ENCODE results near the gene PTRH1. TPM values are rescaled to one million over a fixed set of nuclear protein-coding genes. Genes with fewer than 3 reads are reported as not detected.

PTRH1 gene
- total and polyA plus RNA-seq, 12 donors: 3.4 to 48.8 (median 24.3) TPM

GRCh38 chr9:127667127-127667844 lies 48.2 kb downstream of the PTRH1 start:
- DNase-seq: no peak
- Histone ChIP-seq H3K9me3 (replicated peaks in 1 of 3) (no peaks in the 10 kb centered on the region), H3K27me3 (no peaks in the 10 kb centered on the region), H3K4me3 (no peak overlapping the region), H3K27ac (peak overlapping the region in 1 of 5 donors; percentile 7), H3K36me3 (replicated peaks in 1 of 2) (peaks cover 0 to 48% of the 10 kb centered on the region in 2 donors), H3K4me1 (replicated peaks in 1 of 2) (no peaks in the 10 kb centered on the region)
- intact Hi-C loops (cut with DNase I): no loop called here
- 53 to 78% (median 70%) methylated on average over 2 to 3 of the region's 3 CpGs for WGBS, 4 donors
- TF ChIP-seq POLR2A (IDR thresholded peaks at IDR 0.05) (no peak), CTCF (IDR thresholded peaks at IDR 0.05) (no peak)

GRCh38 chr9:127664678-127665507 lies 50.6 kb downstream of the PTRH1 start:
- no peaks in the 10 kb centered on the region for H3K9me3 ChIP-seq (replicated peaks in 1 of 3)
- WGBS, 4 donors: 68 to 76% (median 72%) methylated on average over 10 of the region's 10 CpGs
- no peaks in the 10 kb centered on the region for H3K4me1 ChIP-seq (replicated peaks in 1 of 2)
- intact Hi-C loops (cut with DNase I): no loop called here
- peak overlapping the region in 2 of 5 donors; percentile 11 to 37 for H3K27ac ChIP-seq
- TF ChIP-seq POLR2A (IDR thresholded peaks at IDR 0.05) (no peak), CTCF (IDR thresholded peaks at IDR 0.05) (no peak)
- no peak overlapping the region for H3K4me3 ChIP-seq
- no peaks in the 10 kb centered on the region for H3K27me3 ChIP-seq
- H3K36me3 ChIP-seq (replicated peaks in 1 of 2): peaks cover 0 to 29% of the 10 kb centered on the region in 2 donors
- DNase-seq: peak in 1 of 7 donors; percentile 68

DNA sequence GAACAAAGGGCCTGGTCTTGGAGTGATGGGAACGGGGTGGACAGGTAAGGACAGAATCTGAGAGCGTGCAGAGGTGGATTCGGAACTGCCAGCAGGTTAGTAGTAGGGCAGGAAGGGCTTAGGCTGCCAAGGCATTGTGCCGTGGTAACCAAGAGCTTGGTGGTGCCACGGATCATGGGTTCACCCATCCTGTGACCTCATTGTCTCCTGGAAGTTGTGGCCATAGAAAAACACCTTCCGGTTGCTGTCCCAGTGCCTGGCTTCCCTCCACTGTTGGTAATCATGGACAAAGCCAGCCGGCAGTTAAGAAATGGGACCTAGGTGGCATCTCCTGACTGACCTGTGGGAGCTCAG lies 51.2 kb downstream of the PTRH1 start:
- H3K27ac ChIP-seq: peak overlapping the region in 1 of 5 donors; percentile 37
- intact Hi-C loops (cut with DNase I): no loop called here
- H3K4me1 ChIP-seq (replicated peaks in 1 of 2): no peaks in the 10 kb centered on the region
- no peak overlapping the region for H3K4me3 ChIP-seq
- TF ChIP-seq CTCF (IDR thresholded peaks at IDR 0.05) (no peak), POLR2A (IDR thresholded peaks at IDR 0.05) (no peak)
- peaks cover 0 to 29% of the 10 kb centered on the region in 2 donors for H3K36me3 ChIP-seq (replicated peaks in 1 of 2)
- no peaks in the 10 kb centered on the region for H3K9me3 ChIP-seq (replicated peaks in 1 of 3)
- 90 to 97% (median 94%) methylated on average over 7 of the region's 7 CpGs for whole genome bisulfite sequencing, 4 donors
- no peak for DNase-seq
- no peaks in the 10 kb centered on the region for H3K27me3 ChIP-seq

Other genes starting within 250 kb of the PTRH1 start
- 100 to 1,000 TPM in 1 of 9 donors, 10 to 100 TPM in 8; 15.4 to 169 (median 61.8) TPM for gene STXBP1, start 103.4 kb downstream of the PTRH1 start, total RNA-seq
- 10 to 100 TPM; 29.4 to 61.6 (median 29.7) TPM for gene STXBP1, start 103.4 kb downstream of the PTRH1 start, polyA plus RNA-seq
- under 1 TPM in 5 of 9 donors, not detected in 4; 0.11 to 0.94 (median 0.20) TPM for gene CFAP157, start 8.7 kb downstream of the PTRH1 start, total RNA-seq
- under 1 TPM in 2 of 3 donors, not detected in 1; 0.67 to 0.88 TPM for gene CFAP157, start 8.7 kb downstream of the PTRH1 start, polyA plus RNA-seq
- 1 to 10 TPM in 1 of 9 donors, under 1 TPM in 6, not detected in 2; under 0.01 to 1.0 (median 0.26) TPM for gene TTC16, start 416 bp upstream of the PTRH1 start, total RNA-seq
- under 1 TPM; 0.11 to 0.57 (median 0.48) TPM for gene TTC16, start 416 bp upstream of the PTRH1 start, polyA plus RNA-seq
- gene TOR2A, start 19.6 kb upstream of the PTRH1 start, total RNA-seq: 10 to 100 TPM; 10.8 to 30.6 (median 17.9) TPM
- gene TOR2A, start 19.6 kb upstream of the PTRH1 start, polyA plus RNA-seq: 10 to 100 TPM in 2 of 3 donors, 1 to 10 TPM in 1; 4.3 to 16.9 (median 14.6) TPM
- 10 to 100 TPM in 4 of 9 donors, 1 to 10 TPM in 5; 4.3 to 14.2 (median 9.8) TPM for gene SH2D3C, start 63.0 kb upstream of the PTRH1 start, total RNA-seq
- 10 to 100 TPM in 2 of 3 donors, 1 to 10 TPM in 1; 2.1 to 27.1 (median 19.1) TPM for gene SH2D3C, start 63.0 kb upstream of the PTRH1 start, polyA plus RNA-seq
- gene CDK9, start 70.4 kb upstream of the PTRH1 start, total RNA-seq: 100 to 1,000 TPM in 6 of 9 donors, 10 to 100 TPM in 3; 41.0 to 238 (median 115) TPM
- 100 to 1,000 TPM in 2 of 3 donors, 10 to 100 TPM in 1; 64.0 to 202 (median 166) TPM for gene CDK9, start 70.4 kb upstream of the PTRH1 start, polyA plus RNA-seq
- gene FPGS, start 87.2 kb upstream of the PTRH1 start, total RNA-seq: 100 to 1,000 TPM in 5 of 9 donors, 10 to 100 TPM in 4; 31.1 to 359 (median 101) TPM
- gene FPGS, start 87.2 kb upstream of the PTRH1 start, polyA plus RNA-seq: 100 to 1,000 TPM in 2 of 3 donors, 10 to 100 TPM in 1; 59.6 to 176 (median 144) TPM
- 100 to 1,000 TPM in 5 of 9 donors, 10 to 100 TPM in 3, 1 to 10 TPM in 1; 4.3 to 214 (median 121) TPM for gene ENG, start 139.0 kb upstream of the PTRH1 start, total RNA-seq
- 100 to 1,000 TPM in 1 of 3 donors, 10 to 100 TPM in 2; 43.2 to 116 (median 96.7) TPM for gene ENG, start 139.0 kb upstream of the PTRH1 start, polyA plus RNA-seq
- gene AK1, start 162.0 kb upstream of the PTRH1 start, total RNA-seq: 100 to 1,000 TPM in 3 of 9 donors, 10 to 100 TPM in 6; 51.9 to 136 (median 89.9) TPM
- gene AK1, start 162.0 kb upstream of the PTRH1 start, polyA plus RNA-seq: 100 to 1,000 TPM in 2 of 3 donors, 10 to 100 TPM in 1; 60.0 to 242 (median 175) TPM
- gene ST6GALNAC6, start 183.9 kb upstream of the PTRH1 start, total RNA-seq: 100 to 1,000 TPM in 1 of 9 donors, 10 to 100 TPM in 8; 34.7 to 129 (median 62.4) TPM
- 10 to 100 TPM; 26.7 to 46.9 (median 40.0) TPM for gene ST6GALNAC6, start 183.9 kb upstream of the PTRH1 start, polyA plus RNA-seq
- gene ST6GALNAC4, start 201.4 kb upstream of the PTRH1 start, total RNA-seq: 10 to 100 TPM in 8 of 9 donors, 1 to 10 TPM in 1; 8.7 to 65.7 (median 23.6) TPM
- gene ST6GALNAC4, start 201.4 kb upstream of the PTRH1 start, polyA plus RNA-seq: 1 to 10 TPM; 5.3 to 9.2 (median 8.6) TPM
- gene PIP5KL1, start 215.1 kb upstream of the PTRH1 start, total RNA-seq: 1 to 10 TPM in 2 of 9 donors, under 1 TPM in 4, not detected in 3; 0.19 to 2.3 (median 0.88) TPM
- gene PIP5KL1, start 215.1 kb upstream of the PTRH1 start, polyA plus RNA-seq: 1 to 10 TPM in 1 of 3 donors, under 1 TPM in 2; 0.22 to 1.5 (median 0.54) TPM
- 10 to 100 TPM; 18.4 to 46.8 (median 33.4) TPM for gene DPM2, start 222.2 kb upstream of the PTRH1 start, total RNA-seq
- gene DPM2, start 222.2 kb upstream of the PTRH1 start, polyA plus RNA-seq: 10 to 100 TPM; 32.9 to 36.5 (median 35.6) TPM

Data from adrenal gland (tissue), 12 donors.